GM10266 (cell line): Measurements from ENCODE around the gene EFCAB8.

ENCODE experiments used
- DNase-seq: peaks from one replicate; pipeline ENCODE4 v3.0.0; 2012; ENCODE audit errors: extremely low spot score
- TF ChIP-seq, protein P1 (sequence below): IDR thresholded peaks from 2 replicates; pipeline ENCODE4 v1.5.1; 2012; ENCODE audit warnings: mild to moderate bottlenecking, low read depth; ENCODE audit not compliant: control insufficient read depth, insufficient read depth; ENCODE audit errors: missing control alignments

The EFCAB8 gene

DNA sequence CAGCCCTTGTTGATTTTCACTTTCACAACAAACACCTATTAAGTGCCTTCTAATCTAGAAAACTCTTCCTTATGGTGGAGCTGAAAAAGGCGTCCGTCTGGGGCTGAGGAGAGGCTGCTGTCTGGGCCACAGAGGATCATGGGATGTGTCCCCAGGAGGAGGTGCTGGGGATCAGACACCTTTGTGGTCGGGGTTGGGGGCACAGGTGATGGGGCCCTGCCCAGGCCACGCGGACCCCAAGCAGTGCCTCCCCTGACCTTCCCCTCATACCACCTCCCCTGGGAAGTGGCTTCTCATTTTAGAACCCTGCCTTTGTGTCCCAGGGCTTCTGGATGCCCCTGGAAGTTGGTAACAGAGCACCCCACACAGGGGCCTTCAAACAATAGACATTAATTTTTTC is 104.5 kb downstream of the EFCAB8 start:
- TF ChIP-seq, protein P1, sequence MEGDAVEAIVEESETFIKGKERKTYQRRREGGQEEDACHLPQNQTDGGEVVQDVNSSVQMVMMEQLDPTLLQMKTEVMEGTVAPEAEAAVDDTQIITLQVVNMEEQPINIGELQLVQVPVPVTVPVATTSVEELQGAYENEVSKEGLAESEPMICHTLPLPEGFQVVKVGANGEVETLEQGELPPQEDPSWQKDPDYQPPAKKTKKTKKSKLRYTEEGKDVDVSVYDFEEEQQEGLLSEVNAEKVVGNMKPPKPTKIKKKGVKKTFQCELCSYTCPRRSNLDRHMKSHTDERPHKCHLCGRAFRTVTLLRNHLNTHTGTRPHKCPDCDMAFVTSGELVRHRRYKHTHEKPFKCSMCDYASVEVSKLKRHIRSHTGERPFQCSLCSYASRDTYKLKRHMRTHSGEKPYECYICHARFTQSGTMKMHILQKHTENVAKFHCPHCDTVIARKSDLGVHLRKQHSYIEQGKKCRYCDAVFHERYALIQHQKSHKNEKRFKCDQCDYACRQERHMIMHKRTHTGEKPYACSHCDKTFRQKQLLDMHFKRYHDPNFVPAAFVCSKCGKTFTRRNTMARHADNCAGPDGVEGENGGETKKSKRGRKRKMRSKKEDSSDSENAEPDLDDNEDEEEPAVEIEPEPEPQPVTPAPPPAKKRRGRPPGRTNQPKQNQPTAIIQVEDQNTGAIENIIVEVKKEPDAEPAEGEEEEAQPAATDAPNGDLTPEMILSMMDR: no peak

DNA sequence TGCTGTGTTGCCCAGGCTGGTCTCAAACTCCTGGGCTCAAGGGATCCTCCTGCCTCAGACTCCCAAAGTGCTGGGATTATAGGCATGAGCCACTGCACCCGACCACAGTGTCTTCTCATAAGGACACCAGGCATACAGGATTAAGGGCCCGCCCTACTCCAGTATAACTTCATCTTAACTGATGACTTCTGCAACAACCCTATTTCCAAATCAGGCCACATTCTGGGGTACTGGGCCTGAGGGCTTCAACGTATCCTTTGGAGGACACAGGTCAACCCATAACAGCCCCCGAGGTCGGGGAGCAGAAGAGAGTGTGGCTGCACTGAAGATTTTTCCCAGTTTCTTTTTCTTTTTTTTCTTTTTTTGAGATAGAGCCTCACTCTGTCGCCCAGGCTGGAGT is 105.9 kb downstream of the EFCAB8 start:
- TF ChIP-seq, protein P1: no peak
- DNase-seq: no peak

More for the DNA sequence above, 104.5 kb downstream of the EFCAB8 start:
- no peak for DNase-seq

DNA sequence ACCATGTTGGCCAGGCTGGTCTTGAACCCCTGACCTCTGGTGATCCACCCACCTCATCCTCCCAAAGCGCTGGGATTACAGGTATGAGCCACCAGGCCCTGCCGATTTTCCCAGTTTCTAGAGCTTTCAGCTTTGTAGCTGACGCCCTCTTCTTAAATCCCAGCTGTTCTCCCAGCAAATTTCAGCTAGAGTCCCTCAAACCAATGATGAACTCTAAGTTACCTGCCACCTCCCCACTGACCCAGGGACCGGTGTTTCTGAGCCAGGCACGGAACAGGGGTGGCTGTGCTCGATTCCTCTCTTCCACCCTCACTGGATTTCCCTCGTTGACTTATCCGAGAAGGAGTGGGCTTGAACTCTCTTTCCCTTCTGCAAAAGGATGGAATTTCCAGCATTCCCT is 106.4 kb downstream of the EFCAB8 start:
- TF ChIP-seq, protein P1: no peak
- DNase-seq: no peak

DNA sequence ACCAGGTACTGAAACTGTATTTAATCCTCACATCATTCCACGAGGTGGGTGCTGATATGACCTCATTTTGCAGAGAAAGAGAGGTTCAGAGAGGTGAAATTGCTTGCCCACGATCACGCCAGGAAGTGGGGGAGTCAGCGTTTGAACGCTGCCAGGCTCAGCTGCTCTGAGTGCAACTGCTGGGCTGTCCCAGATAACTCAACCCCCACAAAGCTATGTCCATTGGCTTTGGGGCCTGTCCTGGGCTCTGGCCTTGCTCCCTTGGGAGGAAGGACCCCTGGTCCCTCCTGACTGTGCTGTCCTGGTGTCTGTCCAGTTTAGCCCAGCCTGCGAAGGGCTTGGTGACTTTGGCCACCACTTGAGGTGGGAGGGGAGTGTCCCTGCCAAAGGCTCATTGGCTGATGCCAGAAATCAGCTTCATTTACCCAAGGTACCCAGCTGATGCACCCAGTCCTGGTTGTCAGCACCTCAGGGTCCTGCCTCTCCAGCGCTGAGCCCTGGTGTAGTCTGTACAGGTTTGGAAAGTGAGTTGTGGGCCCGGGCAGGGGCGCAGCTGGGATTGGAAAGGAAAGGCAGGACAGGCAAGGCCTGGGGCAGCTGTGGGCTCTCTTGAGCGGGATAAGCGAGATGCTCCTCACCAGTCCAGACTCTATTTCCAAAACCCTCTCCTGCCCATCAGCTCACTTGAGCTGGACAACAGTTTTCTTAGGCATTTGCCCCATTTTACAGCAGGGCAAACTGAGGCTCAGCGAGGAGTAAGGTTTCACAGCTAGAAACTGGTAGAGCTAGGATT is 107.1 kb downstream of the EFCAB8 start:
- TF ChIP-seq, protein P1: no peak
- no peak for DNase-seq

DNA sequence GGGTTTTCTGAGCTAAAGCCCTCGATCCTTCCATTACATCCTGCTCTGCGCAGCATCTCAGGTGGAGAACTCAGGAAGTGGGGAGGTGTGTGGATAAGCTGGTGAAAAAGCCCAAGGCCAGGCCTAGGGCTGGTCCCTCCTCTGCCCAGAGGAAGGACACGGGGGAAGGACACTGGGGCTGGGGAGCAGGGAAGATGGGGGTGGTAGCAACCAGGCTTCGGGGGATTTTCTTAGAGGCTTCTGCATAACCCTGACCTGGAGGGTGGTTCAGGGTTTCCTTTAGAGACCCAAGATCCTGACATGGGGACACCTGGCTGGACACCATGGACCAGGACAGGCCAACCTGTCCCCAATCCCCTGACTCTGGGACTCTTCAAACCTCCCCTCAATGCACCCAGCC is 107.7 kb downstream of the EFCAB8 start:
- no peak for DNase-seq
- TF ChIP-seq, protein P1: no peak

DNA sequence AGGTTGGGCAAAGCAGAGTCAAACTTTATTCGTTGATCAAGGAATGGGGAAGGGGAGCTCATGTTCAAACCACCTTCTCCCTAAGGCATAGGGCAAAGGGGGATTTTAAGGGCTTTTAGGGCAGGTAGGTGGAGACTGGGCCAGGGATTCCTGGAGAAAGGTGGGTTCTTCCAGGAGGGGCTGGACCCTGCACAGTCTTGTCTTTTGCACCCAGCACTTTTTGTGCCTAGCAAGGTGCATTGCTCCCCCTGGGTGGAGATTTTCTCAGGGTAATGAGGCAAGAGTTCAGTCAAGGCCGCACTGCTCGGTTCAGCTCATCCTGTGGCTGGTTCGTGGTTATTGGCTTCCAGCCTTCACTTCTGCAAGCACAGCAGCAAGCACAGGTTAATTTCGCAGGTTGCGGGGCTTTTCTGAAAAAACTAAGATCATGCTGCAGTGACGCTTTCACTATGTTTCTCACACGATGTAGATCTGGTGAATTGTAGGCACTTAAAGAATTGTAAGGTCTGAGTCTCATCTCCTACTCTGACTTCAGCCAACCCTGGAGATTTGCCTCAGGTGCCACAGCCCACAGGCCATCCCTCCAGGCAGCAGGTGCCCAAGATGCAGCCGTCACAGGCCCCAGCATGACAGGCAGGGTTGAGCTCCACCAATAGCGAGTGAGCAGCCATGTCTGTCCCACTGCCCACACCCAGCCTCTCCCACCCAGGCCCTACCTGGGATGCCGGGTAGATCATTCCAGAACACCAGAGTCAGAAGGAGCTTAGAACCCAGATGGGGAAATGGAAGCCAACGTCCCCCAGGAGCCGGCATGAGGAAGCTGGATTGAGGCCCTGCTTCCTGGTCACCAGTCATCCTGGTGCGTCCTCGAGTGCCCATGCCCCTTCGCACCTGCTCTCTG is 108.4 kb downstream of the EFCAB8 start:
- DNase-seq: no peak
- TF ChIP-seq, protein P1: no peak
